Cardiac fibroblast (primary cell): Measurements from ENCODE around the gene JAK3.

Experiments used
- DNase-seq, 2 donors: peaks; one replicate each; pipeline versions ENCODE4 v3.0.0 to v3.0.0-alpha.2; 2010; ENCODE audit warnings: low read depth in 2 of 2
- H3K4me3 ChIP-seq, 2 donors: replicated peaks in 1 of 2; 1 replicate in 1 of 2; 2 replicates in 1 of 2; pipeline ENCODE4 v1.5.1; 2011; ENCODE audit warnings: low read depth in 2 of 2, low read length in 2 of 2, mild to moderate bottlenecking in 2 of 2, moderate library complexity in 1 of 2
- TF ChIP-seq, protein P1 (sequence below): IDR thresholded peaks from one replicate; pipeline ENCODE4 v1.5.1; 2011; ENCODE audit warnings: low read depth, mild to moderate bottlenecking, low read length, inconsistent platforms

JAK3 gene

DNA sequence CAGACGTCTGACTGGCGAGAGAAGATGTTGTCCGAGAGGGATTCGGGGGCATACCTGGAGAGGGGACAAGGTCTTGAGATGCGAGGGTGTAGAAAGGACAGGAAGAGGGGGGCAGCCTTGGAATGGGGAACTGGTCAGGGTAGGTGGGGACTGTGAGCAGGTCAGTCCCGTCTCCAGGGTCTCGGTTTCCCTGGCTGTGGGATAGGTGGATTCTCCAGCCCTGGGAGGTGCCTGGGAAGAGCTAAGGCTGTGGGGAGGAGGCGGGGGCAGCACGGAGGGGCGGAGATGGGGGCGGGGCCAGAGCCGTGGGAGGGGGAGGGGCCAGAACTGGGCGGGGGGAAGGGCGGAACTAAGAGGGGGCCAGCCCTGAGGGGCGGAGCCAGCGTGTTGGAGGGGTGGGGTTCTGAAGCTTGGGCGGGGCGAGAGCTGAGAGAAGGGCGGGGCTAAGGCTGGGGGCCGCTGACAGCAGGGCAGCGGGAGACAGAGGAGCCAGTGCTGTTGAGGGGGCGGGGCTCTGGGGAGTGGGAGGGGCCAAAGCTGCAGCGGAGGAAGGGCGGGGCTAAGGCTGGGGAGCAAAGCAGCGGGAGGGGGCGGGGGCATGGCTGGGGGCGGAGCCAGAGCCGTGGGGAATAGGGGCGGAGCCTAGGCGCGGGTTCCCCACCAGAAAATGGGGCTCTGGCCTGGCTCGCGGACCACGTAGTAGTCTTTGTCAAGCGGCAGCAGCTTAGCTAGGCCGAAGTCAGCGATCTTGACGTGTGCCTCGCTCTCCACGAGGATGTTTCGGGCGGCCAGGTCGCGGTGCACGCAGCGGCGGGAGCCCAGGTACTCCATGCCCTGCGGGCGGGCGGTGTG lies 17.0 kb downstream of the JAK3 start:
- peak overlapping the region in 1 of 2 donors; percentile 11 for H3K4me3 ChIP-seq
- TF ChIP-seq, protein P1, sequence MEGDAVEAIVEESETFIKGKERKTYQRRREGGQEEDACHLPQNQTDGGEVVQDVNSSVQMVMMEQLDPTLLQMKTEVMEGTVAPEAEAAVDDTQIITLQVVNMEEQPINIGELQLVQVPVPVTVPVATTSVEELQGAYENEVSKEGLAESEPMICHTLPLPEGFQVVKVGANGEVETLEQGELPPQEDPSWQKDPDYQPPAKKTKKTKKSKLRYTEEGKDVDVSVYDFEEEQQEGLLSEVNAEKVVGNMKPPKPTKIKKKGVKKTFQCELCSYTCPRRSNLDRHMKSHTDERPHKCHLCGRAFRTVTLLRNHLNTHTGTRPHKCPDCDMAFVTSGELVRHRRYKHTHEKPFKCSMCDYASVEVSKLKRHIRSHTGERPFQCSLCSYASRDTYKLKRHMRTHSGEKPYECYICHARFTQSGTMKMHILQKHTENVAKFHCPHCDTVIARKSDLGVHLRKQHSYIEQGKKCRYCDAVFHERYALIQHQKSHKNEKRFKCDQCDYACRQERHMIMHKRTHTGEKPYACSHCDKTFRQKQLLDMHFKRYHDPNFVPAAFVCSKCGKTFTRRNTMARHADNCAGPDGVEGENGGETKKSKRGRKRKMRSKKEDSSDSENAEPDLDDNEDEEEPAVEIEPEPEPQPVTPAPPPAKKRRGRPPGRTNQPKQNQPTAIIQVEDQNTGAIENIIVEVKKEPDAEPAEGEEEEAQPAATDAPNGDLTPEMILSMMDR: no peak
- DNase-seq: peak; percentile 43 to 66

DNA sequence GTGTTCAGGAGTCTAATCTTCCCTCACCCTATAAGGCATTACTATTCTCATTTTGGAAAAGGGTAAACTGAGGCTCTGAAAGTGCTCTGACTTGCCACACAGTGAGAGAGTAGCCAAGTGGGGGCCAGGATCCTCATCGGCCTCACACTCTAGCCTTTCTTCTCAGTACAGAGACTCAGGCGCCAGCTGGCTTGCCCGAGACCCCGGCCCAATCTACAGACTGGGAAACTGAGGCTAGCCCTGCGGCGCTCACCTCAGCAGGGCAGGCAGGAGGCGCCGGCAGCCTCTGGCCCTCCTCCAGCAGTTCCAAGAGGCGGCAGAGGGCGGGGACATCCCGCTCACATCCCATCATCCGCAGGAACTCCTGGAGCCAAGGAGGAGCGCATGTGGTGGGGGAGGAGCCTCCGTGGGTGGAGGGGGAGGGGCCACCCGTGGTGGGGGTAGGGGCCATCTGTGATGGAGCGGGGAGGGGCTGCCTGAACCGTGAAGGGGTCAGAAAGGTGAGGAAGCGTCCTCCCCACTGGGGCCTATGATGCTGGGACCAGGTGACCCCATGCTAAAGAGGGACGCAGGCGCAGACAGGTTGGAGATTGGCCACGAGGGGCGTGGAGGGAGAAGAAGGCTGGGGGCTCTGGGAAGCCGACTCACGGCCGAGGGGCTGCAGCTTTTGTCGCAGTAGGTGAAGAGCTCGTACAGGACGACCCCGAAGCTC lies 17.8 kb downstream of the JAK3 start:
- peak overlapping the region in 1 of 2 donors; percentile 11 for H3K4me3 ChIP-seq
- DNase-seq: peak in 1 of 2 donors; percentile 33
- TF ChIP-seq, protein P1: no peak

DNA sequence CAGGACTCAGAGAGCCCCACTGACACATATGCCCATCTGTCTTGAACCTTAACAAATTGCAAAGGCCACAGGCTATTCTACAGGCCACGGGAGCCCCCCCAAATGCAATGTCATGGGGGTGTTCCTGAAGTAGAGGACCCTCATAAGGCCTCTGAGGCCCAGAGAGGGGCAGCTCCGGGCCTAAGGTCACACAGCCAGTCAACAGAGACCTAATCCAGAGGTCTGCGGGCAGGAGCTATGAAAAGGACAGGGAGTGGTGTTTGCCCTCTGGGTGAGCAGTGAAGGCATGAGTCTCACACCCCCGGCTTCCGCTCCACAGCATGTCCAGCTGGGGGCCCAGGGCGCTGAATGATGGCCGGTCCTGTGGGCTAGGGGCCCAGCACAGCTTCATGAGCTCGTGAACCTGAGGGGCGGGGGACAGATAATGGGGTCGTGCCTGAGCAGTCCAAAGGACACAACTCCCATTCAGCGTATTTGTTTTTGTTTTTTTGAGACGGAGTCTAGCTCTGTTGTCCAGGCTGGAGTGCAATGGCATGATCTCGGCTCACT lies 21.2 kb downstream of the JAK3 start:
- TF ChIP-seq, protein P1: no peak
- DNase-seq: no peak
- H3K4me3 ChIP-seq: no peak overlapping the region

DNA sequence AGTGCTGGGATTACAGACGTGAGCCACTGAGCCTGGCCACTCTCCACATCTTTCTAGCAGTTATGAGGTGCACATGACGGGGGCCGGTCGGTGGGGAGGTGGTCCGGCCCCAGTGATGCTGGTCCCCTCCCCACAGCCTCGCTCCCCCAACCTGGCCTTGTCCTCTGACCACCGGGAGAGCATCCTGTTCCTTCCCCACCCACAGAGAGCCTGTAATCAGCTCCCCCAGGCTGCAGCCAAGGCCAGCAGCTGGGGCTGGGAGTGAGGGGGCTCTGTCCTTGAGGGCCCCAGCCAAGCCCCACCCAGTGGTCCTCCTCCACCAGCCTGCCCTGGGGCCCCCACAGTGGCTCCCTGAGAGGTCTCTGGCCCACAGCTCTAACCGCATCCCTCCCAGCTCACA lies 23.4 kb downstream of the JAK3 start:
- no peak for DNase-seq
- no peak overlapping the region for H3K4me3 ChIP-seq
- TF ChIP-seq, protein P1: no peak

DNA sequence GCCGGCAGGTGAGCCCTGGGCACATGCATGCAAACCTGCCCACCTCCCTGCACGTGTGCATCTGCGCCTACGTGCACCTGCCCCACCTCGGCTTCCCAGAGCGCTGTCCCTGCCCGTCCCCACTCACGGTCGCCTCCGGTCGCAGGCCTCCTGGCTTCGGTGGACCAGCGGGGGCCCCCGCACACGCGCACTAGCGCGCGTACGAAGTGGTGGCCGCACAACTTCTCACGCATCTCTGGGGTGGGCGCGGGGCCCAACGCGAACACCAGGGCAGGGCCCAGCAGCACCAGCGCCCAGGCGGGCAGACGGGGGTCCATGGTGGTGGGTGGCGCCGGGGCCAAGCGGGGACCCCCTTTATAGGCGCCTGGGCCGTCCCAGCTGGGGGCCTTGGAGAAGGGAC lies 26.6 kb downstream of the JAK3 start, which contains the start of gene INSL3:
INSL3 (minus strand) TSS at position 330 of the 400 bp plus-strand sequence; CDS start at position 317, 13 bp downstream.
- TF ChIP-seq, protein P1: no peak
- H3K4me3 ChIP-seq: no peak within 1 kb of the TSS
- DNase-seq: no peak

DNA sequence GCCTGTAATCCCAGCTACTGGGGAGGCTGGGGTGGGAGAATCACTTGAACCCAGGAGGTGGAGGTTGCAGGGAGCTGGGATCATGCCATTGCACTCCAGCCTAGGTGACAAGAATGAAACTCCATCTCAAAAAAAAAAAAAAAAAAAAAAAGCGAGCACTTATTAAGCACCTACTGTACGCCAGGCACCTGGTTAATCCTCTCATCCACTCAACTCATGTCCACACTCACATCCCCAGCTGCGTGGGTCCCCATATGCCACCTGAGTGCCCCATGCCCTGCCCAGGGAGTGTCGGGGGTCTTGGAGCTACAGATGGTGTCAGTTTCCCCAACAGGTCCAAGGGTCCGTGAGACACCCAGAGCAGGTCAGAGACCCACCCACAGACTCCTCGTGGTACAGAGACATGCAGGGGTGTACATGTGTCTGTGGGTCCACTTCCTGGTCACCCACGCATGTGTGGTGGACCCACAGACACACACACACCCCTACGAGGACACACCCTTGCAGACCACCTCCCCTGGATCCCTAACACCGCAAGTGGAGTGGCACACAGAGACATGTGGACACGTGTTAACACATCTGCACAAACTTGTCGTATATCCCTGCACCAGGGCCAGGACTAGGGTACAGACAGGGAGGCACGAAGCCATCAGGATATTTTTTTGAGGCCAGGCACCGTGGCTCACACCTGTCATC lies 30.0 kb downstream of the JAK3 start:
- TF ChIP-seq, protein P1: no peak
- DNase-seq: no peak
- no peak overlapping the region for H3K4me3 ChIP-seq
